Astrocyte (in vitro differentiated cells and primary cell): Measurements from ENCODE around the gene ST8SIA3. TPM values are rescaled to one million over a fixed set of nuclear protein-coding genes. Genes with fewer than 3 reads are reported as not detected.

Experiments
- total RNA-seq: library from RNA; stranded (reverse); gene quantifications from 2 replicates; pipeline ENCODE4 v1.2.1, GENCODE V29; 2021

Gene ST8SIA3
- total RNA-seq, 1 donor from 2014 or later, result 0.30 TPM

Other genes starting within 250 kb of the ST8SIA3 start
- not detected in 2 replicates for gene BOD1L2, start 205.5 kb upstream of the ST8SIA3 start, total RNA-seq
- gene ONECUT2, start 82.8 kb downstream of the ST8SIA3 start, total RNA-seq, result 5.2 and 6.2 TPM in 2 replicates
- gene FECH, start 234.1 kb downstream of the ST8SIA3 start, total RNA-seq, result 25.1 and 31.7 TPM in 2 replicates